ENCODE results near the gene HIVEP2.

Gene HIVEP2

GRCh38 chr6:142702501-142703460 is 242.2 kb downstream of the HIVEP2 start:
- Histone ChIP-seq H3K27ac (peak overlapping the region in 10 of 21 experiments; percentile 22 to 67 (median 38)), H3K4me3 (no peak overlapping the region)

Data from skin epidermis (tissue), 12 donors.